ENCODE results near the gene LEFTY1. TPM values are rescaled to one million over a fixed set of nuclear protein-coding genes. Genes with fewer than 3 reads are reported as not detected.
A peak's percentile ranks its signal among the peaks of the same experiment; 100 is the strongest.
"Not testable (repeated sequence)": the region's sequence is repeated elsewhere in the genome, so short reads cannot be mapped to it uniquely, and the experiment has no call there.

The LEFTY1 gene
- polyA plus RNA-seq, 1 donor: 0.57 TPM

GRCh38 chr1:225888289-225888897, 553 bp downstream of the LEFTY1 start:
- DNase-seq (ENCODE audit: low read depth): no peak

- not testable (repeated sequence) for DNase-seq (ENCODE audit: low read depth)
Observed at GRCh38 chr1:225887554-225888288, 1.2 kb downstream of the LEFTY1 start.

- no peak for DNase-seq (ENCODE audit: low read depth)
Observed at GRCh38 chr1:225887030-225887314, 2.0 kb downstream of the LEFTY1 start.

GRCh38 chr1:225886159-225887029, 2.6 kb downstream of the LEFTY1 start:
- no peak for DNase-seq (ENCODE audit: low read depth)

GRCh38 chr1:225885336-225885735, 3.6 kb downstream of the LEFTY1 start:
- DNase-seq (ENCODE audit: low read depth): no peak

- DNase-seq (ENCODE audit: low read depth): no peak
Observed at GRCh38 chr1:225883616-225884265, 5.2 kb downstream of the LEFTY1 start.

GRCh38 chr1:225882694-225883615, 6.0 kb downstream of the LEFTY1 start:
- DNase-seq (ENCODE audit: low read depth): no peak

- peak; percentile 57 for DNase-seq (ENCODE audit: low read depth)
Observed at GRCh38 chr1:225881959-225882693, 6.8 kb downstream of the LEFTY1 start, which contains the start of gene TMEM63A. TSS of gene TMEM63A (minus strand) at chr1:225882380. CDS start at chr1:225877580, 4,800 bp downstream.

- no peak for DNase-seq (ENCODE audit: low read depth)
Observed at GRCh38 chr1:225881081-225881958, 7.6 kb downstream of the LEFTY1 start.

- no peak for DNase-seq (ENCODE audit: low read depth)
Observed at GRCh38 chr1:225880636-225881035, 8.3 kb downstream of the LEFTY1 start.

- no peak for DNase-seq (ENCODE audit: low read depth)
Observed at GRCh38 chr1:225880222-225880588, 8.7 kb downstream of the LEFTY1 start.

- no peak for DNase-seq (ENCODE audit: low read depth)
Observed at GRCh38 chr1:225879521-225880221, 9.3 kb downstream of the LEFTY1 start.

GRCh38 chr1:225878282-225878681, 10.7 kb downstream of the LEFTY1 start:
- DNase-seq (ENCODE audit: low read depth): no peak

GRCh38 chr1:225877580-225877979, 11.4 kb downstream of the LEFTY1 start:
- no peak for DNase-seq (ENCODE audit: low read depth)

- no peak for DNase-seq (ENCODE audit: low read depth)
Observed at GRCh38 chr1:225876900-225877510, 11.9 kb downstream of the LEFTY1 start.

- DNase-seq (ENCODE audit: low read depth): no peak
Observed at GRCh38 chr1:225875044-225875815, 13.7 kb downstream of the LEFTY1 start.

GRCh38 chr1:225874431-225874830, 14.5 kb downstream of the LEFTY1 start:
- DNase-seq (ENCODE audit: low read depth): no peak

Data from forelimb muscle (tissue), 1 donor.